HG03575 (cell line): ENCODE measurements around the gene DGCR8.
"Not testable (repeated sequence)": the region's sequence is repeated elsewhere in the genome, so short reads cannot be mapped to it uniquely, and the experiment has no call there.

ENCODE experiments used
- ATAC-seq: cut with Tn5 transposase; IDR thresholded peaks from one replicate; pipeline ENCODE4 v1.9.1; 2021; ENCODE audit not compliant: unreplicated experiment, insufficient number of reproducible peaks, low FRiP score; ENCODE audit errors: extremely low read depth

Gene DGCR8

DNA sequence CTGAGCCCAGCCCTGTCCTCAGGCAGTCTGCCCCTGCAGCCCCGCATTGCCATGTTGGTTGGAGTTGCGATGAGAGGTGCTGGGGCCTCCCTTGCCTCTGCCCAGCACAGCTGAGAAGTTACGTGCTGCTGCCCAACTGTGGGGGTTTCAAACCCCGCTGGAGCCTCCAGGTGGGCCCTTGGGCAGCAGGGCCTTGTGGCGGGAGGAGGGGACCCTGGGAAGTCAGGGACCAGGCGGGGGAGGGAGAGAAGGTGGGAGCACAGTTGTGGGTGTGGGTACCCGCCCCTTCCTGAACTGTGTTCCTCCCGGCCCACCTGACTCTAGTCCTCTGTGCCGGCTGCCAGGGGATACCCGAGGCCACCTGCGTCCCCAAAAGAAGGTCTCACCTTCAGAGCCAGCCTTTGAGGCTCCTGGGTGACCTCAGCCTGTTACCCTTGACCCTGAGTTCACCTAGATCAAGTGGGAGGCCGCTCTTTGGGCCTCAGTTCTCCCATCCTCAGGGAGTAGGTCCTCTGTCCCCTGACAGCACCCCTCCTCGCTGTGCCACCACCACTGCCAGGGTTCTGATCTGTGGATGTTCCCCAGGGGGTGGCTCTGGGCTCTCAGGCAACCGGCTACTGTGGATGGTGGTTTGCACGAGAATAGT lies 78.5 kb downstream of the DGCR8 start:
- ATAC-seq, result no peak

DNA sequence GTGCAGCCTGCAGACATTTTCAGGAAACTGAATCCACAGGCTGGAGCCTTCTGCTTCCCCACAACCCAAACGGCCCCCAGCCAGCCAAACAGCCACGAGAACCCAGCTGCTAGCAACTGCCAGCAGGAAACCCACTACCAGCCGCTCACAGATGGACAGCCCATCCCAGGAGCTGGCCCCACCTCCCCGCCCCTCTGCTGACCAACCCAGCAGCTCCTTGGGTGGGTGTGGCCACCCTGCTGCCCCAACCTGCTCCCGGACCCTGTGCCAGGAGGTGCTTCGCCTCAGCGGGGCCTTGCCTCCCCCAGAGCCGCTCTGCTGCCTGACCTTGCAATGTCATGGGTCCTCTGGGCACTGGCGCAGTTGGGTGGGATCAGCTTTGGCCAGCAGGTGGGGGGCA lies 79.0 kb downstream of the DGCR8 start:
- ATAC-seq, result no peak

DNA sequence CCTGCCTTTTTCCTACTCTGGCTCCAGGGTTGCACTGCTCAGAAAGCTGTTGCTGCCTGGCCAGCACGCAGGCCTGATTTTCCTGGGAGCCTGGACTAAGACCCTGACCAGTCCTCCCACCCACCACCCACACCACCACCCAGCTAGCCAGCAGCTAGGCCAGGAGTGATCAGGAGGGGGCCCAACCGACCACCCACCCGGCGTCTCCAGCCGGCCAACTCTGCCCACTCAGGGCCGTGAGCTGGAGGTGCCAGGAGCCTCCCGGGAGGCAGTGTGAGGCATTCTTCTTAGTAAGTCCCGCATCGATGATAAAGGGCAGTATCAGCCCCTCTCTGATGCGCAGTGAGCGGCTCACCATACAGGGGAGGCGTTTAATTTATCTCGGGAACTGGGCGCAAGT lies 79.5 kb downstream of the DGCR8 start:
- not testable (repeated sequence) for ATAC-seq

DNA sequence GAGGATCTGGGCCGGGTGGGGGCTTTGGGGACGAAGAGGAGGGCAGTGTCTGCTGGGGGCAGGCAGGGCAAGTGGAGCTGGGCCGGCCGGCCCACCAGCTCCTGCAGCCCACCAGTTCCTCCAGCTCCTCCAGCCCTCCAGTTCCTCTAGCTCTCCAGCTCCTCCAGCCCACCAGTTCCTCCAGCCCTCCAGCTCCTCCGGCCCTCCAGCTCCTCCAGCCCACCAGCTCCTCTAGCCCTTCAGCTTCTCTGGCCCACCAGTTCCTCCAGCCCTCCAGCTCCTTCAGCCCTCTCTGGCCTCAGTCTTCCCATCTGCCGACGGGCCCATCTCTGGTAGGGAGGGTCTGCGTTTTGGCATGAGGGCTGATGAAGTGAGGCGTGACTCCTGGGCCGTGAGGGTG lies 80.0 kb downstream of the DGCR8 start:
- ATAC-seq, result no peak
